OCI-LY3 (cell line): ENCODE data around the gene PLK1.

Source experiments
- H2AFZ ChIP-seq: fragments of 200-600, 300-600 bp; shearing (Covaris generic); 2 replicates; pipeline ENCODE4 v1.6.0; 2014; ENCODE audit warnings: antibody characterized with exemption, low read depth, low read length
- H3K27ac ChIP-seq: fragments of 200-600, 300-600 bp; sonication (generic); 2 replicates; pipeline ENCODE4 v1.5.1; 2014; ENCODE audit warnings: mild to moderate bottlenecking, low read length, moderate library complexity, mixed read lengths
- H3K27me3 ChIP-seq: fragments of 200-600, 300-600 bp; sonication (generic); 2 replicates; pipeline ENCODE4 v1.6.1; 2014; ENCODE audit warnings: low read depth, low read length, mixed read lengths
- H3K36me3 ChIP-seq: fragments of 200-600, 300-600 bp; sonication (generic); replicated peaks from 2 replicates; pipeline ENCODE3; 2014; ENCODE audit warnings: low read depth, low read length, mixed read lengths
- H3K4me1 ChIP-seq: fragments of 300-600, 200-600 bp; sonication (generic); 2 replicates; pipeline ENCODE4 v1.6.1; 2014; ENCODE audit warnings: low read length, mixed read lengths
- H3K4me2 ChIP-seq: fragments of 200-600, 300-600 bp; sonication (generic); 2 replicates; pipeline ENCODE4 v1.6.1; 2014; ENCODE audit warnings: low read length, mixed read lengths
- H3K4me3 ChIP-seq: fragments of 300-600, 200-600 bp; sonication (generic); 2 replicates; pipeline ENCODE4 v1.5.1; 2014; ENCODE audit warnings: antibody characterized with exemption, mild to moderate bottlenecking, low read length, moderate library complexity
- H3K79me2 ChIP-seq: fragments of 300-600, 200-600 bp; shearing (Covaris generic); 2 replicates; pipeline ENCODE4 v1.6.1; 2014; ENCODE audit warnings: mild to moderate bottlenecking, low read length, mixed read lengths
- H3K9ac ChIP-seq: fragments of 300-600, 200-600 bp; shearing (Covaris generic); 2 replicates; pipeline ENCODE4 v1.6.0; 2014; ENCODE audit warnings: mild to moderate bottlenecking, low read length, moderate library complexity
- H3K9me3 ChIP-seq: fragments of 200-600, 300-600 bp; shearing (Covaris generic); 2 replicates; pipeline ENCODE4 v1.6.1; 2014; ENCODE audit warnings: low read length, mixed read lengths; ENCODE audit not compliant: insufficient read depth
- H4K20me1 ChIP-seq: fragments of 200-600, 300-600 bp; sonication (generic); 2 replicates; pipeline ENCODE4 v1.6.1; 2016; ENCODE audit warnings: low read length, mixed read lengths; ENCODE audit not compliant: insufficient read depth
- EZH2phosphoT487 ChIP-seq: fragments of 200-600 bp; shearing (Covaris generic); IDR thresholded peaks from 2 replicates; pipeline ENCODE4 v1.6.1; 2018; ENCODE audit warnings: antibody characterized with exemption, mixed run types, low read depth
- TF ChIP-seq, protein P1 (sequence below): fragments of 200-600, 300-600 bp; sonication (generic); IDR thresholded peaks from 2 replicates; pipeline ENCODE4 v1.5.1; 2014; ENCODE audit warnings: antibody characterized with exemption, low read length, low read depth

PLK1 gene

GRCh38 chr16:23690771-23691482, 12.2 kb downstream of the PLK1 start:
- H2AFZ ChIP-seq, result no peak overlapping the region
- H3K4me3 ChIP-seq, result no peak overlapping the region
- H3K27ac ChIP-seq, result no peak overlapping the region
- H3K79me2 ChIP-seq, result no peaks in the 10 kb centered on the region
- no peaks in the 10 kb centered on the region for H3K27me3 ChIP-seq
- H3K9me3 ChIP-seq, result no peaks in the 10 kb centered on the region
- H4K20me1 ChIP-seq, result peaks cover 19% of the 10 kb centered on the region
- no peak for TF ChIP-seq EZH2phosphoT487
- TF ChIP-seq, protein P1, sequence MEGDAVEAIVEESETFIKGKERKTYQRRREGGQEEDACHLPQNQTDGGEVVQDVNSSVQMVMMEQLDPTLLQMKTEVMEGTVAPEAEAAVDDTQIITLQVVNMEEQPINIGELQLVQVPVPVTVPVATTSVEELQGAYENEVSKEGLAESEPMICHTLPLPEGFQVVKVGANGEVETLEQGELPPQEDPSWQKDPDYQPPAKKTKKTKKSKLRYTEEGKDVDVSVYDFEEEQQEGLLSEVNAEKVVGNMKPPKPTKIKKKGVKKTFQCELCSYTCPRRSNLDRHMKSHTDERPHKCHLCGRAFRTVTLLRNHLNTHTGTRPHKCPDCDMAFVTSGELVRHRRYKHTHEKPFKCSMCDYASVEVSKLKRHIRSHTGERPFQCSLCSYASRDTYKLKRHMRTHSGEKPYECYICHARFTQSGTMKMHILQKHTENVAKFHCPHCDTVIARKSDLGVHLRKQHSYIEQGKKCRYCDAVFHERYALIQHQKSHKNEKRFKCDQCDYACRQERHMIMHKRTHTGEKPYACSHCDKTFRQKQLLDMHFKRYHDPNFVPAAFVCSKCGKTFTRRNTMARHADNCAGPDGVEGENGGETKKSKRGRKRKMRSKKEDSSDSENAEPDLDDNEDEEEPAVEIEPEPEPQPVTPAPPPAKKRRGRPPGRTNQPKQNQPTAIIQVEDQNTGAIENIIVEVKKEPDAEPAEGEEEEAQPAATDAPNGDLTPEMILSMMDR, result no peak
- no peaks in the 10 kb centered on the region for H3K4me1 ChIP-seq
- peaks cover 52% of the 10 kb centered on the region for H3K36me3 ChIP-seq
- H3K4me2 ChIP-seq, result no peak overlapping the region
- no peak overlapping the region for H3K9ac ChIP-seq

- H3K9ac ChIP-seq, result no peak overlapping the region
- H3K4me1 ChIP-seq, result no peaks in the 10 kb centered on the region
- no peak overlapping the region for H3K27ac ChIP-seq
- peaks cover 19% of the 10 kb centered on the region for H4K20me1 ChIP-seq
- H3K9me3 ChIP-seq, result no peaks in the 10 kb centered on the region
- TF ChIP-seq, protein P1, result no peak
- no peak for TF ChIP-seq EZH2phosphoT487
- H3K27me3 ChIP-seq, result no peaks in the 10 kb centered on the region
- H3K4me3 ChIP-seq, result no peak overlapping the region
- peaks cover 48% of the 10 kb centered on the region for H3K36me3 ChIP-seq
- no peaks in the 10 kb centered on the region for H3K79me2 ChIP-seq
- H2AFZ ChIP-seq, result no peak overlapping the region
- H3K4me2 ChIP-seq, result no peak overlapping the region
These were observed 12.9 kb downstream of the PLK1 start for GRCh38 chr16:23691483-23692189.

- TF ChIP-seq, protein P1, result no peak
- TF ChIP-seq EZH2phosphoT487, result no peak
- H4K20me1 ChIP-seq, result peaks cover 15% of the 10 kb centered on the region
- H2AFZ ChIP-seq, result no peak overlapping the region
- H3K4me1 ChIP-seq, result no peaks in the 10 kb centered on the region
- H3K9ac ChIP-seq, result no peak overlapping the region
- H3K36me3 ChIP-seq, result peaks cover 41% of the 10 kb centered on the region
- H3K9me3 ChIP-seq, result no peaks in the 10 kb centered on the region
- no peaks in the 10 kb centered on the region for H3K27me3 ChIP-seq
- H3K4me3 ChIP-seq, result no peak overlapping the region
- no peaks in the 10 kb centered on the region for H3K79me2 ChIP-seq
- H3K27ac ChIP-seq, result no peak overlapping the region
- no peak overlapping the region for H3K4me2 ChIP-seq
These were observed 13.6 kb downstream of the PLK1 start for GRCh38 chr16:23692190-23692837.

- Histone ChIP-seq H3K9me3 (no peaks in the 10 kb centered on the region), H3K4me1 (no peaks in the 10 kb centered on the region), H3K4me3 (no peak overlapping the region), H3K36me3 (peaks cover 24% of the 10 kb centered on the region), H3K27me3 (no peaks in the 10 kb centered on the region), H3K4me2 (no peak overlapping the region), H3K79me2 (no peaks in the 10 kb centered on the region), H2AFZ (no peak overlapping the region), H3K27ac (no peak overlapping the region), H3K9ac (no peak overlapping the region), H4K20me1 (0 out of 2 replicates have a peak, but pooled peaks cover 5% of the 10 kb centered on the region)
- no peak for TF ChIP-seq EZH2phosphoT487
- TF ChIP-seq, protein P1, result no peak
These were observed 15.6 kb downstream of the PLK1 start for GRCh38 chr16:23694265-23694643.
